HL-60 (cell line): Measurements from ENCODE around the gene TRAPPC14.

ENCODE experiments used
- CTCF ChIP-seq: IDR thresholded peaks from one replicate; pipeline ENCODE4 v1.5.1; 2011; ENCODE audit warnings: low read length, control low read depth, inconsistent platforms; ENCODE audit not compliant: insufficient read depth
- GABPA ChIP-seq: IDR thresholded peaks from 2 replicates; pipeline ENCODE4 v1.6.1; 2012; ENCODE audit warnings: low read depth
- POLR2AphosphoS5 ChIP-seq: IDR thresholded peaks from 2 replicates; pipeline ENCODE4 v1.6.1; 2012; ENCODE audit warnings: low read depth
- SPI1 ChIP-seq: IDR thresholded peaks from 2 replicates; pipeline ENCODE4 v1.6.1; 2012; ENCODE audit warnings: low read depth, mild to moderate bottlenecking, borderline replicate concordance
- TF ChIP-seq, protein P1 (sequence below): IDR thresholded peaks from 2 replicates; pipeline ENCODE4 v1.6.1; 2012; ENCODE audit warnings: low read depth; ENCODE audit not compliant: insufficient replicate concordance

GRCh38 chr7:100111914-100112313, 46.6 kb downstream of the TRAPPC14 start:
- TF ChIP-seq CTCF (no peak), GABPA (no peak), POLR2AphosphoS5 (no peak), SPI1 (no peak)
- TF ChIP-seq, protein P1, sequence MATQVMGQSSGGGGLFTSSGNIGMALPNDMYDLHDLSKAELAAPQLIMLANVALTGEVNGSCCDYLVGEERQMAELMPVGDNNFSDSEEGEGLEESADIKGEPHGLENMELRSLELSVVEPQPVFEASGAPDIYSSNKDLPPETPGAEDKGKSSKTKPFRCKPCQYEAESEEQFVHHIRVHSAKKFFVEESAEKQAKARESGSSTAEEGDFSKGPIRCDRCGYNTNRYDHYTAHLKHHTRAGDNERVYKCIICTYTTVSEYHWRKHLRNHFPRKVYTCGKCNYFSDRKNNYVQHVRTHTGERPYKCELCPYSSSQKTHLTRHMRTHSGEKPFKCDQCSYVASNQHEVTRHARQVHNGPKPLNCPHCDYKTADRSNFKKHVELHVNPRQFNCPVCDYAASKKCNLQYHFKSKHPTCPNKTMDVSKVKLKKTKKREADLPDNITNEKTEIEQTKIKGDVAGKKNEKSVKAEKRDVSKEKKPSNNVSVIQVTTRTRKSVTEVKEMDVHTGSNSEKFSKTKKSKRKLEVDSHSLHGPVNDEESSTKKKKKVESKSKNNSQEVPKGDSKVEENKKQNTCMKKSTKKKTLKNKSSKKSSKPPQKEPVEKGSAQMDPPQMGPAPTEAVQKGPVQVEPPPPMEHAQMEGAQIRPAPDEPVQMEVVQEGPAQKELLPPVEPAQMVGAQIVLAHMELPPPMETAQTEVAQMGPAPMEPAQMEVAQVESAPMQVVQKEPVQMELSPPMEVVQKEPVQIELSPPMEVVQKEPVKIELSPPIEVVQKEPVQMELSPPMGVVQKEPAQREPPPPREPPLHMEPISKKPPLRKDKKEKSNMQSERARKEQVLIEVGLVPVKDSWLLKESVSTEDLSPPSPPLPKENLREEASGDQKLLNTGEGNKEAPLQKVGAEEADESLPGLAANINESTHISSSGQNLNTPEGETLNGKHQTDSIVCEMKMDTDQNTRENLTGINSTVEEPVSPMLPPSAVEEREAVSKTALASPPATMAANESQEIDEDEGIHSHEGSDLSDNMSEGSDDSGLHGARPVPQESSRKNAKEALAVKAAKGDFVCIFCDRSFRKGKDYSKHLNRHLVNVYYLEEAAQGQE = no peak
